Hepatic stellate cell (primary cell): Measurements from ENCODE around the gene CENPK.
"Not testable (repeated sequence)": the region's sequence is repeated elsewhere in the genome, so short reads cannot be mapped to it uniquely, and the experiment has no call there.

Source experiments
- DNase-seq: peaks from one replicate; pipeline ENCODE4 v3.0.0; 2011; ENCODE audit warnings: low spot score

The CENPK gene

GRCh38 chr5:65562731-65563701, at the start of gene CENPK, which contains the start of gene PPWD1:
Gene CENPK, minus strand, starts transcription at chr5:65563168. Its CDS starts 8,261 bp downstream, at chr5:65554907.
Gene PPWD1, plus strand, starts transcription at chr5:65563296. Its CDS starts 15 bp downstream, at chr5:65563311.
- peak; percentile 96 for DNase-seq

GRCh38 chr5:65612298-65612907, 49.4 kb upstream of the CENPK start:
- no peak for DNase-seq

- no peak for DNase-seq
These were observed 48.6 kb upstream of the CENPK start for GRCh38 chr5:65611524-65611923.

- DNase-seq: not testable (repeated sequence)
These were observed 38.8 kb upstream of the CENPK start for GRCh38 chr5:65601761-65602160.

GRCh38 chr5:65588694-65589093, 25.7 kb upstream of the CENPK start:
- DNase-seq: no peak

GRCh38 chr5:65577141-65577540, 14.2 kb upstream of the CENPK start:
- DNase-seq: no peak

- DNase-seq: no peak
These were observed 7.7 kb upstream of the CENPK start for GRCh38 chr5:65570598-65571226.

- DNase-seq: no peak
These were observed 3.5 kb upstream of the CENPK start for GRCh38 chr5:65566505-65566904.

GRCh38 chr5:65563777-65564176, 809 bp upstream of the CENPK start:
- DNase-seq: no peak

GRCh38 chr5:65556718-65557117, 6.2 kb downstream of the CENPK start:
- no peak for DNase-seq

- DNase-seq: no peak
These were observed 6.8 kb downstream of the CENPK start for GRCh38 chr5:65556181-65556580.

- DNase-seq: no peak
These were observed 7.7 kb downstream of the CENPK start for GRCh38 chr5:65555287-65555686.

GRCh38 chr5:65553941-65554340, 9.0 kb downstream of the CENPK start:
- no peak for DNase-seq

- DNase-seq: no peak
These were observed 14.7 kb downstream of the CENPK start for GRCh38 chr5:65548281-65548680.

- no peak for DNase-seq
These were observed 16.8 kb downstream of the CENPK start for GRCh38 chr5:65546141-65546540.

- no peak for DNase-seq
These were observed 18.5 kb downstream of the CENPK start for GRCh38 chr5:65544473-65544872.

- DNase-seq: no peak
These were observed 23.1 kb downstream of the CENPK start for GRCh38 chr5:65539827-65540226.

- DNase-seq: no peak
These were observed 27.4 kb downstream of the CENPK start for GRCh38 chr5:65535529-65535987.

- DNase-seq: no peak
These were observed 32.1 kb downstream of the CENPK start for GRCh38 chr5:65530904-65531303.

- no peak for DNase-seq
These were observed 37.2 kb downstream of the CENPK start for GRCh38 chr5:65525726-65526125.

- no peak for DNase-seq
These were observed 50.6 kb downstream of the CENPK start for GRCh38 chr5:65512170-65512937.

GRCh38 chr5:65508978-65509377, 54.0 kb downstream of the CENPK start:
- no peak for DNase-seq
